Naive B cell (primary cell): ENCODE results near the gene SYNCRIP. TPM values are rescaled to one million over a fixed set of nuclear protein-coding genes. Genes with fewer than 3 reads are reported as not detected.
"Not testable (repeated sequence)": the region's sequence is repeated elsewhere in the genome, so short reads cannot be mapped to it uniquely, and the experiment has no call there.

Source experiments
- ATAC-seq, 2 donors: fragments of 150-1000 bp; cut with Tn5 transposase; 2 replicates each; pipeline ENCODE4 v1.10.0; 2021; ENCODE audit warnings: low read depth in 2 of 2, mild to moderate bottlenecking in 2 of 2, moderate library complexity in 2 of 2
- DNase-seq: peaks from one replicate; pipeline ENCODE4 v3.0.0; 2022
- H3K27ac Mint-ChIP-seq, 6 donors: one replicate each; pipeline ENCODE4 v1.8.0; 2020 to 2022; ENCODE audit warnings: mild to moderate bottlenecking in 6 of 6, mixed read lengths in 6 of 6, moderate library complexity in 5 of 6, inconsistent platforms in 2 of 6
- H3K27me3 Mint-ChIP-seq, 3 donors: one replicate each; pipeline ENCODE4 v1.8.0; 2021 to 2022; ENCODE audit warnings: mixed read lengths in 3 of 3, mild to moderate bottlenecking in 1 of 3
- H3K36me3 Mint-ChIP-seq, 2 donors: one replicate each; pipeline ENCODE4 v1.8.0; 2020 to 2022; ENCODE audit warnings: mixed read lengths in 2 of 2, inconsistent platforms in 1 of 2, mild to moderate bottlenecking in 1 of 2
- H3K4me1 Mint-ChIP-seq, 3 donors: one replicate each; pipeline ENCODE4 v1.8.0; 2020 to 2022; ENCODE audit warnings: mixed read lengths in 3 of 3, inconsistent platforms in 1 of 3, mild to moderate bottlenecking in 1 of 3, moderate library complexity in 1 of 3
- H3K4me3 Mint-ChIP-seq, 8 donors: one replicate each; pipeline ENCODE4 v1.8.0; 2020 to 2022; ENCODE audit warnings: mild to moderate bottlenecking in 8 of 8, mixed read lengths in 8 of 8, moderate library complexity in 8 of 8, inconsistent platforms in 2 of 8
- H3K9me3 Mint-ChIP-seq, 7 donors: one replicate each; pipeline ENCODE4 v1.8.0; 2020 to 2022; ENCODE audit warnings: mixed read lengths in 7 of 7, mild to moderate bottlenecking in 5 of 7, inconsistent platforms in 2 of 7, moderate library complexity in 1 of 7
- polyA plus RNA-seq, 6 donors: library from polyadenylated mRNA; unstranded; fragments of 300-500 nt; fragmentation: Illumina TruSeq; gene quantifications; one replicate each; pipeline ENCODE4 v1.2.3, GENCODE V29; 2021; ENCODE audit warnings: low read depth in 6 of 6

SYNCRIP gene
- polyA plus RNA-seq, 6 donors from 2014 or later = 12.0 to 64.0 (median 54.9) TPM

DNA sequence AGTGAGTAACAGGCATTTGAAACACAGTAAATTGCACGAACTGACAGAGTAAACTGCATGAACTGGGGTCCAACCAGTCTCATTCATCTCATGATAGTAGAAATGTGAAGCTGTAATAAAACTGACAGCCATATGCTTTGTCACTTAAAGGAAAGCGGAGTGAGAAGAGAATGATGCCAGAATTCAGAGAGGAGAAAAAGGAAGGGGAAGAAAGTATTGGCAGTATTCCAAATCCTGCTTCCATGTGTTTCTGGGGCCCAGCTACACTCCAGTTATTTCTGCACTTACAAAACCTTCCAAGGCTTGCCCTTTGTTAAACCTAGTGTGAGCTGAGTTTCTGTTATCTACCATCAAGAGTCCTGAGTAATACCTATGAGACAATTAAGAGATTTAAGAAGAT, 66.2 kb downstream of the SYNCRIP start:
- peaks cover 20 to 22% (median 21%) of the 10 kb centered on the region in 3 donors for H3K4me1 Mint-ChIP-seq
- no peak overlapping the region for H3K4me3 Mint-ChIP-seq
- no peak for ATAC-seq

GRCh38 chr6:85574932-85575598, 67.6 kb downstream of the SYNCRIP start:
- DNase-seq = no peak
- Mint-ChIP-seq H3K36me3 (no peaks in the 10 kb centered on the region), H3K4me3 (no peak overlapping the region), H3K27ac (no peak overlapping the region), H3K27me3 (no peaks in the 10 kb centered on the region), H3K4me1 (peaks cover 9 to 19% (median 15%) of the 10 kb centered on the region in 3 donors), H3K9me3 (no peaks in the 10 kb centered on the region)
- no peak for ATAC-seq

More for the DNA sequence above, 66.2 kb downstream of the SYNCRIP start:
- Mint-ChIP-seq H3K27ac (no peak overlapping the region), H3K9me3 (peaks cover 0 to 7% (median 3%) of the 10 kb centered on the region in 7 donors), H3K36me3 (peaks cover under 1 to 11% of the 10 kb centered on the region in 2 donors), H3K27me3 (no peaks in the 10 kb centered on the region)
- no peak for DNase-seq

DNA sequence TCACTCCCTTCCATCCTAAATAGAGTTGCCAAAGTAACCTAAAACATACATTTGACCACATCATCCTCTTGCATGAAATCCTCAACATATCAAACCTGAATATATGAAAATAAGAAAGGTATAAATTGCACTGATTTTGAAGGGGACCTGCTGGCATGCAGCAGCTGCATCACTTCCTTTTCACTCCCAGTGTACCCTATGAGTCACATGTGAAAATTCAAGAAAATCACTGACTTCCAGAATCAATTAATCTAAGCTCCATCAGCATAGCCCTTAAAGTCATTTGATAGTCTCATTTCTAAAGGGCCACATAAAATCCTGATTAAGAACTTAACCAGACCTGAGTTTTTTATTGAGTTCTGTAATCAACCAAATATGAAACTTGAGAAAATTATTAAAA, 73.4 kb downstream of the SYNCRIP start:
- H3K4me3 Mint-ChIP-seq = no peak overlapping the region
- H3K4me1 Mint-ChIP-seq = peaks cover 0 to 4% (median 0%) of the 10 kb centered on the region in 3 donors
- peak overlapping the region in 2 of 6 donors; percentile 12 to 26 for H3K27ac Mint-ChIP-seq
- ATAC-seq = no peak
- no peaks in the 10 kb centered on the region for H3K27me3 Mint-ChIP-seq
- peaks cover 7 to 11% of the 10 kb centered on the region in 2 donors for H3K36me3 Mint-ChIP-seq
- DNase-seq = no peak
- peaks cover 0 to 2% (median 0%) of the 10 kb centered on the region in 7 donors for H3K9me3 Mint-ChIP-seq

- no peaks in the 10 kb centered on the region for H3K27me3 Mint-ChIP-seq
- H3K4me3 Mint-ChIP-seq = no peak overlapping the region
- H3K9me3 Mint-ChIP-seq = peaks cover 0 to 3% (median 0%) of the 10 kb centered on the region in 7 donors
- no peak for ATAC-seq
- DNase-seq = no peak
- peak overlapping the region in 1 of 6 donors; percentile 70 for H3K27ac Mint-ChIP-seq
- H3K36me3 Mint-ChIP-seq = peaks cover 10 to 15% of the 10 kb centered on the region in 2 donors
- H3K4me1 Mint-ChIP-seq = peaks cover 0 to 4% (median 0%) of the 10 kb centered on the region in 3 donors
Measured at GRCh38 chr6:85568411-85568810, 74.3 kb downstream of the SYNCRIP start.

GRCh38 chr6:85565736-85566135, 77.0 kb downstream of the SYNCRIP start:
- H3K27me3 Mint-ChIP-seq = no peaks in the 10 kb centered on the region
- H3K36me3 Mint-ChIP-seq = peaks cover 10 to 15% of the 10 kb centered on the region in 2 donors
- no peak overlapping the region for H3K4me3 Mint-ChIP-seq
- peaks cover 0 to 4% (median 0%) of the 10 kb centered on the region in 3 donors for H3K4me1 Mint-ChIP-seq
- ATAC-seq = no peak
- no peak overlapping the region for H3K27ac Mint-ChIP-seq
- peaks cover 0 to 3% (median 0%) of the 10 kb centered on the region in 7 donors for H3K9me3 Mint-ChIP-seq
- DNase-seq = no peak

- not testable (repeated sequence) for DNase-seq, ATAC-seq, H3K4me3 Mint-ChIP-seq, H3K4me1 Mint-ChIP-seq, H3K27ac Mint-ChIP-seq, H3K9me3 Mint-ChIP-seq, H3K27me3 Mint-ChIP-seq
- H3K36me3 Mint-ChIP-seq = peaks cover 8 to 11% of the 10 kb centered on the region in 2 donors
Measured at GRCh38 chr6:85564223-85564622, 78.5 kb downstream of the SYNCRIP start.

Other genes with a start within 250 kb of the SYNCRIP start
- gene NT5E, start 192.8 kb downstream of the SYNCRIP start, polyA plus RNA-seq = 100 to 1,000 TPM in 5 of 6 donors, 10 to 100 TPM in 1; 97.8 to 211 (median 131) TPM
- gene SNX14, start 49.0 kb downstream of the SYNCRIP start, polyA plus RNA-seq = 10 to 100 TPM; 39.1 to 50.8 (median 45.7) TPM